ENCODE results near the gene IGSF6.
A peak's percentile ranks its signal among the peaks of the same experiment; 100 is the strongest.
"Not testable (repeated sequence)": the region's sequence is repeated elsewhere in the genome, so short reads cannot be mapped to it uniquely, and the experiment has no call there.

Gene IGSF6, protein sequence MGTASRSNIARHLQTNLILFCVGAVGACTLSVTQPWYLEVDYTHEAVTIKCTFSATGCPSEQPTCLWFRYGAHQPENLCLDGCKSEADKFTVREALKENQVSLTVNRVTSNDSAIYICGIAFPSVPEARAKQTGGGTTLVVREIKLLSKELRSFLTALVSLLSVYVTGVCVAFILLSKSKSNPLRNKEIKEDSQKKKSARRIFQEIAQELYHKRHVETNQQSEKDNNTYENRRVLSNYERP

DNA sequence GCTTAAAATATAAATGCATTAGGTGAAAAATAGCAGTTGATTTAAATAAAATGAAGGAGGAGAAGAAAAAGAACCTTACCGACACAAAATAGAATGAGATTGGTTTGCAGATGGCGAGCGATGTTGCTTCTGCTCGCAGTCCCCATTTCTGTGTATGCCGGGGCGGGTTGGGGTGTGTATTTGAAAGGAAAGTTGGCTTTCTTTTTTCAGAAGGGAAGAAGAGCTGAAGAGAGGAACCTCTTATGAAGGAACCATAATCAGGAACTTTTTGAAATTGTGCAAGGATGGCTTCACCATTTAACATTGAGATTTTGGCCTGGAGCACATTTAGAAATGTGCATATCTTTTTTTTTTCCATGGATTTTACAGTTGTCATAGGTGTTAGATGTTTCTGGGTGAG lies at the start of gene IGSF6:
TSS of gene IGSF6 (minus strand) at position 156 of the 400 bp plus-strand sequence. CDS start at position 146, 10 bp downstream.
- no peak for DNase-seq (ENCODE audit: low spot score)
- Mint-ChIP-seq H3K27ac (peak within 1 kb of the TSS; percentile 6), H3K4me1 (ENCODE audit: low read depth) (peaks cover 28% of the 10 kb centered on the region), H3K36me3 (ENCODE audit: low read depth) (peaks cover 22% of the 10 kb centered on the region), H3K4me3 (no peak within 1 kb of the TSS), H3K27me3 (ENCODE audit: low read depth) (no peaks in the 10 kb centered on the region), H3K9me3 (no peaks in the 10 kb centered on the region)

DNA sequence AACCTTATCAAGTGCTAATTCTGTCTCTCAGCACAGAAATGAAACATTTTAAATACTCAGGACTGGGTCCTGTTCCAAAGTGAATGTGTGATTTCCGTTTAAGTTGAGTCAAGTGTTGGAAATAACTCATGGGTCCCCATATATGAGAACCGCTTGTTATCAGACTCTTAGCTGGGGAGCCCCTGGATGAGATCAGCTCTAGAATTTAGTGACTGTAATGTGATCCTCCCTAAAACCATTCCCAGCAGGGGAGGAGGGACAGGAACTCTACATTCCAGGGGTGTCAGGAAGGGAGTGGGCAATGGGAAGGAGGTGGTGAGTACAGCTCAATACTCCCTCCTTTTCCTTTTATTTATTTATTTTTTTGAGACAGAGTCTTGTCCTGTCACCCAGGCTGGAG lies 48.9 kb upstream of the IGSF6 start:
- no peak overlapping the region for H3K4me3 Mint-ChIP-seq
- no peaks in the 10 kb centered on the region for H3K36me3 Mint-ChIP-seq (ENCODE audit: low read depth)
- no peaks in the 10 kb centered on the region for H3K9me3 Mint-ChIP-seq
- no peak for DNase-seq (ENCODE audit: low spot score)
- H3K4me1 Mint-ChIP-seq (ENCODE audit: low read depth): peaks cover 2% of the 10 kb centered on the region
- H3K27ac Mint-ChIP-seq: no peak overlapping the region
- H3K27me3 Mint-ChIP-seq (ENCODE audit: low read depth): no peaks in the 10 kb centered on the region

DNA sequence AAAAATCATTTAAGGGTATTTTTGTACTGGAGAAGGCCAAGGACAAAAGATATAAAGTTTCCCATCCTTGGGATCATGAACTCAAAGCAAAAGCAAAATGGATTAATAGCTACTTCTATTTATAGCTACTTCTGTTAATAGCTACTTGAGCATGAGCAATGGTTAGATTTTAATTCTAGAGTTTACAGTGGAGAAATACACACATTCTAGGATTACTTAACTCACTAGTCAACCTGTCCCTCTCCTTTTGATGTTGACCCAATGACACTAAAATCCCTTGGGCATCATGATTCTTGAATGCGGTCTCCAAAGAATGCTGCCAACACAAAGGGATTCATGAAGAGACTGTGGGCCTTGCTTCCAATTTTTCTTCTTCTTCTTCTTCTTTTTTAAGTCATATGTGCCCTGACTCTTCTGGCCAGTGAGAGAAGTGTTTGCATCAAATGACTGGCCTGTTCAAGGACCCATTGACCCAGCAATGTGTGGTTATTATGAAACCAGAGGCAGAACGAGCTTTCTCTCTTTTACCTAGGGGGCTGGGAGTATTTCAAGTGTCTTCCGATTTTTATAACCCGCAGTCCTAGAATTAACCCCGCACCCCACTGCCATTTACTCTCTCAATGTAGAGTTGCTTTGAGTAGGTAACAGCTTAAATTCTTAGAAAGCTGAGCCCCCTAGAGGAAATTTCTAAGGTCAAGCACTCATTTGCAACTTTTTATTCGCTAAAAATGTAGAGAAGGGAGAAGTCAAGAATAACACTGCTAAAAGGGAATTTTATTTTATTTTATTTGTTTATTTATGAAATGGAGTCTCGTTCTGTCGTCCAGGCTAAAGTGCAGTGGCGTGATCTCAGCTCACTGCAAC lies 46.0 kb upstream of the IGSF6 start:
- Mint-ChIP-seq H3K27me3 (ENCODE audit: low read depth) (peaks cover 2% of the 10 kb centered on the region), H3K9me3 (no peaks in the 10 kb centered on the region), H3K27ac (no peak overlapping the region), H3K4me3 (no peak overlapping the region), H3K36me3 (ENCODE audit: low read depth) (no peaks in the 10 kb centered on the region), H3K4me1 (ENCODE audit: low read depth) (no peaks in the 10 kb centered on the region)
- no peak for DNase-seq (ENCODE audit: low spot score)

DNA sequence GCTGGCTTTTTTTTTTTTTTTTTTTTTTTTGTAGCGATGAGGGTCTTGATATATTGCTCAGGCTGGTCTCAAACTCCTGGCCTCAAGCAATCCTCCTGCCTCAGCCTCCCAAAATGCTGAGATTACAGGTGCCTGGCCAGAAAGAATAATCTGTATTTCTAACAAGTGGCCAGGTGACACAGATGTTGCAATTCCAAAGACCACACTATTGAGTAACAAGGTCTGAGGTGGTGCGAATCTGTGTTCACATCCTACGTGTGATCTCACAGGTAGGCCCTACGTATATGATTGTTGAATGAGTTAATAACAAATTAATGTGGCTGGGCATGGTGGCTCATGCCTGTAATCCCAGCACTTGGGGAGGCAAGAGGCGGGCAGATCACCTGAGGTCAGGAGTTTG lies 44.6 kb upstream of the IGSF6 start:
- Mint-ChIP-seq H3K27ac (no peak overlapping the region), H3K36me3 (ENCODE audit: low read depth) (no peaks in the 10 kb centered on the region), H3K4me1 (ENCODE audit: low read depth) (no peaks in the 10 kb centered on the region), H3K9me3 (no peaks in the 10 kb centered on the region), H3K4me3 (no peak overlapping the region), H3K27me3 (ENCODE audit: low read depth) (peaks cover 2% of the 10 kb centered on the region)
- no peak for DNase-seq (ENCODE audit: low spot score)

DNA sequence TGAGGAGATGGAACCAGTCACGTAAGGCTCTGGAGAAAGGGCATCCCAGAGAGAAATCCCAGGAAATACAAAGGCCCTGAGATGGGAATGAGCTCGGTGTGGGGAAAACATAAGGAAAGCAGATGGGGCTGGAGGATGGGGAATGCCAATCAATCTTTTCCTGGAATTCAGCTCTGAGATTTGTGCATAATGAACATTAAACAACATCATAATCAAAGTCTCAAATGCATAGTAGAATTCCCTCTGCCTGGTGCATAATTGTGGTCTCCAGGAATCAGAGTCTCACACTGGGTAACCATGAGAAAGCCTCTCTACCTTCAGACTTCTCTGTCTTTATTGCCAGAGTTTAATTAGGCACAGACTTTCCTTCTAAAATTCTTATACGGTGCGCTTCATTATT lies 42.2 kb upstream of the IGSF6 start:
- Mint-ChIP-seq H3K4me3 (no peak overlapping the region), H3K9me3 (no peaks in the 10 kb centered on the region), H3K27me3 (ENCODE audit: low read depth) (peaks cover 4% of the 10 kb centered on the region), H3K4me1 (ENCODE audit: low read depth) (no peaks in the 10 kb centered on the region), H3K27ac (no peak overlapping the region), H3K36me3 (ENCODE audit: low read depth) (no peaks in the 10 kb centered on the region)
- no peak for DNase-seq (ENCODE audit: low spot score)

DNA sequence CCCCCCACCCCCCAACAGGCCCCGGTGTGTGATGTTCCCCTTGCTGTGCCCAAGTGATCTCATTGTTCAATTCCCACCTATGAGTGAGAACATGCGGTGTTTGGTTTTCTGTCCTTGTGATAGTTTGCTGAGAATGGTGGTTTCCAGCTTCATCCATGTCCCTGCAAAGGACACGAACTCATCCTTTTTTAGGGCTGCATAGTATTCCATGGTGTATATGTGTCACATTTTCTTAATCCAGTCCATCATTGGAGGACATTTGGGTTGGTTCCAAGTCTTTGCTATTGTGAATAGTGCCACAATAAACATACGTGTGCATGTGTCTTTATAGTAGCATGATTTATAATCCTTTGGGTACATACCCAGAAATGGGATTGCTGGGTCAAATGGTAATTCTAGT lies 38.6 kb upstream of the IGSF6 start:
- H3K4me1 Mint-ChIP-seq (ENCODE audit: low read depth); DNase-seq (ENCODE audit: low spot score); H3K27ac Mint-ChIP-seq; H3K4me3 Mint-ChIP-seq; H3K9me3 Mint-ChIP-seq; H3K36me3 Mint-ChIP-seq (ENCODE audit: low read depth); H3K27me3 Mint-ChIP-seq (ENCODE audit: low read depth): not testable (repeated sequence)

DNA sequence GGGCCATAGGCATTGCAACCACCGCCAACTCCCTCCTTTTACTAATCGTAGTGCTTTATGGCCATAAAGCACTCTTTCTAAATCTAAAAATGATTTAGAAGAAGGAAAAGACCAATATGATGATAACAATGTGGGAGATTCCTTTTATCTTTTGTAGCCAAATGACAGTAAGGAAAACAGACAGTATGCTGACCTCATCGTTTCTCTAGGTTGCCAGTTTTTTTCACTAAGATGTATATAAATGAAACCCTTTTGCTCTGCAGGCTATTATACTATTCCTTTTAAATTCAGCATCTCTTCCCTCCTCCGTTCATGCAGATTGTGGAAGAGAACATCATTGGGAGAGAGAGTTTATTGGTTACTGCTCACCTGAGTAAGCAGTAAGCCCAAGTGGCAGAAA lies 36.7 kb upstream of the IGSF6 start:
- Mint-ChIP-seq H3K4me3 (no peak overlapping the region), H3K27ac (no peak overlapping the region)

DNA sequence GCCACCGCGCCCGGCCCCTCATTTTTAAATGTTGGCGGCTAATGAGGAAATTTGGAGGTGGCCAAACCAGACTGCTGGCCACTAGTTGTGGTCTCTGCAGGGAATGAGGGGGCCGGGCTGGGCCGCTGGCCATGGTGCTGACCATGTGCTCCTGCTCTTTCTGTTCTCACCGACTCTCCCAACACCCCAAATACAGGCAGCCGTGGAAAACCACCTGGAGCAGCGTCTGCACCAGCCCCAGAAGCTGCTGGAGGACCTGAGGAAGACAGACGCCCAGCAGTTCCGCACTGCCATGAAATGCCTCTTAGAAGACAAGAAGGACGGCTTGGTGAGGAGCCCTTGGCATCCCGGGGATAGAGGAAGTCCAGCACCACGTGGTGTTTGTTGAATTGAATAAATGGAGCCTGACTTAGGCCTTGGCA lies 32.6 kb upstream of the IGSF6 start:
- Mint-ChIP-seq H3K36me3 (ENCODE audit: low read depth) (no peaks in the 10 kb centered on the region), H3K27me3 (ENCODE audit: low read depth) (peaks cover 13% of the 10 kb centered on the region), H3K9me3 (no peaks in the 10 kb centered on the region), H3K4me3 (no peak overlapping the region), H3K27ac (no peak overlapping the region), H3K4me1 (ENCODE audit: low read depth) (no peaks in the 10 kb centered on the region)
- DNase-seq (ENCODE audit: low spot score): no peak

More for the DNA sequence above, 36.7 kb upstream of the IGSF6 start:
- Mint-ChIP-seq H3K9me3 (no peaks in the 10 kb centered on the region), H3K27me3 (ENCODE audit: low read depth) (peaks cover 4% of the 10 kb centered on the region), H3K36me3 (ENCODE audit: low read depth) (no peaks in the 10 kb centered on the region), H3K4me1 (ENCODE audit: low read depth) (no peaks in the 10 kb centered on the region)
- DNase-seq (ENCODE audit: low spot score): no peak

DNA sequence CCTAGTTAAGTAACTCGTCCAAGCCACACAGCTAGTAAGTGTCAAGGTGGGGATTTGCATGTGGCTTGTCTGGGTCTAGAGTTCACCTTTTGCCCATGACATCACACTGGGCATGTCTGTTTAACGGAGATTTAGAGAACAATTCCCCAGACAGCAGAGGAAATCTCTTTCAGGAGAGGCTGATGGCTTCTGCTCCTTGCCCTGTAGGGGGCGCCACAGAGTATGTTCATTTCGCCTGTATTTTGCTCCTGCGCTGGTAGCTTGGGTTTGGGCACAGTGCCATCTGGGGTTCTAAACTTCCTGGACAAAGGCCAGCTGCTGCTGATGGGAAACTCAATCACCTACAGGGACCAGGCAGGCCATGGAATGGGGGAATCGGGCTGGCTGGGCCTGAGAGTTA lies 31.8 kb upstream of the IGSF6 start:
- Mint-ChIP-seq H3K4me1 (ENCODE audit: low read depth) (no peaks in the 10 kb centered on the region), H3K4me3 (no peak overlapping the region), H3K9me3 (no peaks in the 10 kb centered on the region), H3K36me3 (ENCODE audit: low read depth) (no peaks in the 10 kb centered on the region), H3K27me3 (ENCODE audit: low read depth) (peaks cover 9% of the 10 kb centered on the region), H3K27ac (no peak overlapping the region)
- DNase-seq (ENCODE audit: low spot score): no peak

DNA sequence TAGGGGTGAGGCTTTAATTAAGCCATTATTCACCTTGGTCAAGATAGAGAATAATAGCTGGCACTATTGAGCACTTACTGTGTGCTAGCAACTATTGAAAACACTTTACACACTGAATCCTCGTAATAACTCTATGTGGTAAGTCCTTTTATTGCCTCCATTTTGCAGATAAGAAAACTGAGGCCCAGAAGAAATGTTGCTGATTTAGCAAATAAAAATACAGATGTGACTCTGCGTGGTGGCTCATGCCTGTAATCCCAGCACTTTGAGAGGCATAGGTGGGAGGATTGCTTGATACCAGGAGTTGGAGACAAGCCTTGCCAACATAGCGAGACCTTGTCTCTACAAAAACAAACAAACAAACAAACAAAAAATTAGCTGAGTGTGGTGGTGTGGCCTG lies 30.8 kb upstream of the IGSF6 start:
- no peaks in the 10 kb centered on the region for H3K4me1 Mint-ChIP-seq (ENCODE audit: low read depth)
- no peaks in the 10 kb centered on the region for H3K36me3 Mint-ChIP-seq (ENCODE audit: low read depth)
- H3K9me3 Mint-ChIP-seq: no peaks in the 10 kb centered on the region
- no peak overlapping the region for H3K4me3 Mint-ChIP-seq
- no peak overlapping the region for H3K27ac Mint-ChIP-seq
- no peak for DNase-seq (ENCODE audit: low spot score)
- H3K27me3 Mint-ChIP-seq (ENCODE audit: low read depth): peaks cover 11% of the 10 kb centered on the region

DNA sequence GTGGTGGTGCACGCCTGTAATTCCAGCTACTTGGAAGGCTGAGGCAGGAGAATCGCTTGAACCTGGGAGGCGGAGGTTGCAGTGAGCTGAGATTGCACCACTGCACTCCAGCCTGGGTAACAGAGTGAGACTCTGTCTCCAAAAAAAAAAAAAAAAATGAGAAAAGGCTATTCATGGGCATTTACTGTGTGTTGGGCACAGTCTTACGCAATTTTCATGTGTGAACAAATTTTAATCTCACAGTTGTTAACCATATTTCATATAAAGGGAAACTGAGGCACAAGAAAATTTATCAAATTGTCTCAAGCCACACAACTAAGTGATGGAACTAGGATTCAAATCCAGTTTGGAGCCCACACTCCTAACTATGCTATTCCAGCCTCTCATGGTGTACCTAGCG lies 28.3 kb upstream of the IGSF6 start:
- H3K4me1 Mint-ChIP-seq (ENCODE audit: low read depth); H3K4me3 Mint-ChIP-seq: not testable (repeated sequence)
- H3K27me3 Mint-ChIP-seq (ENCODE audit: low read depth): peaks cover 14% of the 10 kb centered on the region

DNA sequence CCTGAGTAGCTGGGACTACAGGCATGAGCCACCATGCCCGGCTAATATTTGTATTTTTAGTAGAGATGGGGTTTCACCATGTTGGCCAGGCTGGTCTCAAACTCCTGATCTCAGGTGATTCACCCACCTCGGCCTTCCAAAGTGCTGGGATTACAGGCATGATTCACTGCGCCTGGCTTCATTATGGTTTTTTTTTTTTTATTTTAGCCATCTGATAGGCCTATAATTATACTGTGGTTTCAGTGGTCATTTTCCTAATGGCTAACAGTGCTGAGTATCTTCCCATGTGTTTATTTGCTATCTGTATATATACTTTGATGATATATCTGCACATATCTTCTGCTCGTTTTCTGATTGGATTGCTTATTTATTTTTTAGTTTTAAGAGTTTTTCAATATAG lies 22.0 kb upstream of the IGSF6 start:
- H3K36me3 Mint-ChIP-seq (ENCODE audit: low read depth); H3K9me3 Mint-ChIP-seq; H3K27ac Mint-ChIP-seq; H3K4me1 Mint-ChIP-seq (ENCODE audit: low read depth); H3K4me3 Mint-ChIP-seq; DNase-seq (ENCODE audit: low spot score): not testable (repeated sequence)
- H3K27me3 Mint-ChIP-seq (ENCODE audit: low read depth): peaks cover 22% of the 10 kb centered on the region

More for the DNA sequence above, 28.3 kb upstream of the IGSF6 start:
- not testable (repeated sequence) for H3K36me3 Mint-ChIP-seq (ENCODE audit: low read depth); DNase-seq (ENCODE audit: low spot score); H3K9me3 Mint-ChIP-seq; H3K27ac Mint-ChIP-seq

DNA sequence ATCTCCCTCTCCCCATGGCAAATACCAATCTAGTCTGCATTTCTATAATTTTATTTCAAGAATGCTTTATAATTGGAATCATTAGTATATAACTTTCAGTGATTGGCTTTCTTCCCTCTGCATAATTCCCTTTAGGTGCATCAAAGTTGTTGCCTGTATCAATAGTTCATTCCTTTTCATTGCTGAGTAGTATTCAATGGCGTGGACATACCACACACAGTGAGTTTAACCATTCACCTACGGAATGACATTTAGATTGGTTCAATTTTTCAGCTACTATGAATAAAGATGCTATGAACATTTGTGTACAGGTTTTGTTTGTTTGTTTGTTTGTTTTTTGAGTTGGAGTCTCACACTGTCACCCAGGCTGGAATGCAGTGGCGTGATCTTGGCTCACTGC lies 21.1 kb upstream of the IGSF6 start:
- H3K4me1 Mint-ChIP-seq (ENCODE audit: low read depth): no peaks in the 10 kb centered on the region
- H3K9me3 Mint-ChIP-seq: peaks cover 3% of the 10 kb centered on the region
- H3K27me3 Mint-ChIP-seq (ENCODE audit: low read depth): peaks cover 19% of the 10 kb centered on the region
- DNase-seq (ENCODE audit: low spot score): no peak
- H3K36me3 Mint-ChIP-seq (ENCODE audit: low read depth): no peaks in the 10 kb centered on the region
- H3K4me3 Mint-ChIP-seq: no peak overlapping the region
- H3K27ac Mint-ChIP-seq: no peak overlapping the region

DNA sequence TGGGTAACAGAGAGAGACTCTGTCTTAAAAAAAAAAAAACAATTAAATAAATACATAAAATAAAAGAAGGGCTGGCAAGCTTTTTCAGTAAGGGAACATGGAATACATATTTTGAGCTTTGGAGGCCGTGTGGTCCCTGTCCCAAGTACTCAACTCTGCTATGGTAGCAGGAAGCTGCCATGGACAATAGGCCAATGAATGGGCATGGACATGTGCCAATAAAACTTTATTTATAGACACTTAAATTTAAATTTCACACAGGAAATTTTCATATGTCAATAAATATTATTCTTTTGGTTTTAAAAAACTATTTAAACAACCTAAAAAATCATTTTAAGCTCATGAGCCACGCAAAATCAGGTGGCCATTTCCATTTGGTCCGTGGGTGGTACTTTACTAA lies 15.2 kb upstream of the IGSF6 start:
- no peak for DNase-seq (ENCODE audit: low spot score)
- peaks cover 22% of the 10 kb centered on the region for H3K27me3 Mint-ChIP-seq (ENCODE audit: low read depth)
- no peak overlapping the region for H3K27ac Mint-ChIP-seq
- no peaks in the 10 kb centered on the region for H3K36me3 Mint-ChIP-seq (ENCODE audit: low read depth)
- no peaks in the 10 kb centered on the region for H3K4me1 Mint-ChIP-seq (ENCODE audit: low read depth)
- H3K9me3 Mint-ChIP-seq: no peaks in the 10 kb centered on the region
- H3K4me3 Mint-ChIP-seq: no peak overlapping the region
